Stimulated activated naive CD8-positive, alpha-beta T cell treated with anti-CD3 and anti-CD28 coated beads, Interleukin-15, Interleukin-2, amounts not matched to agents 100 ng/mL and 50 ng/mL, for 24 hours (primary cell): ENCODE data around the gene CFAP91.
"Not testable (repeated sequence)": the region's sequence is repeated elsewhere in the genome, so short reads cannot be mapped to it uniquely, and the experiment has no call there.

Source experiments
- H3K27ac Mint-ChIP-seq: one replicate; pipeline ENCODE4 v1.8.0; 2021; ENCODE audit warnings: mild to moderate bottlenecking, mixed read lengths
- H3K27me3 Mint-ChIP-seq: one replicate; pipeline ENCODE4 v1.8.0; 2021; ENCODE audit warnings: mixed read lengths
- H3K36me3 Mint-ChIP-seq: one replicate; pipeline ENCODE4 v1.8.0; 2021; ENCODE audit warnings: low read depth, mixed read lengths
- H3K4me1 Mint-ChIP-seq: one replicate; pipeline ENCODE4 v1.8.0; 2021; ENCODE audit warnings: low read depth, mixed read lengths
- H3K4me3 Mint-ChIP-seq: one replicate; pipeline ENCODE4 v1.8.0; 2021; ENCODE audit warnings: mild to moderate bottlenecking, mixed read lengths
- H3K9me3 Mint-ChIP-seq: one replicate; pipeline ENCODE4 v1.8.0; 2021; ENCODE audit warnings: mixed read lengths

Gene CFAP91

DNA sequence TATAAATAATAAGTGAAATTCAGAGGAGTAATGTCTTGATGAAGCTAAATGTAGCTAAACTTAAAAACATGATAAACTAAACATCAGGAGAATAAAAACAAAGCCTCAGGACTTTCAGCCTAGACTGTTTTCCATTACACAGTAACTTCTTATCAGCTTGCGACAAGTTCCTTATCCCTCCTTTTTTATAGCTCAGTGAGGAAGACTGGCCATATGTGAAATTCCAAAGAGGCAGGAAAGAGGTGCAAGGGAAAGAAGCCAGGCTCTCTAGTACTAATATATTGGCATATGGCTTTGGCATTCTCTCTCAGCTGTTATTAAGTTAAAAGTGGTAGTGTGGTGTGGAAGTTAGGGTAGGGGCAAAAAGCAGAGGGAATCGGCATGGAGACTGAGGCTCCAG is 30.0 kb upstream of the CFAP91 start:
- H3K36me3 Mint-ChIP-seq = peaks cover 58% of the 10 kb centered on the region

DNA sequence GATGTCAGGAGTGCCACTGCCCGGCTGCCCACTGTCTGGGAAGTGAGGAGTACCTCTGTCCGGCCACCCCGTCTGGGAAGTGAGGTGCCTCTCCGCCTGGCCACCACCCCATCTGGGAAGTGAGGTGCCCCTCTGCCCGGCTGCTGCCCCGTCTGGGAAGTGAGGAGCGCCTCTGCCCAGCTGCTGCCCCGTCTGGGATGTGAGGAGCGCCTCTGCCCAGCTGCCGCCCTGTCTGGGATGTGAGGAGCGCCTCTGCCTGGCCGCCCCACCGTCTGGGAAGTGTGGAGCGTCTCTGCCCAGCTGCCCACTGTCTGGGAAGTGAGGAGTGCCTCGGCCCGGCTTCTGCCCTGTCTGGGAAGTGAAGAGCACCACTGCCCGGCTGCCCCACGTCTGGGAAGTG is 28.9 kb upstream of the CFAP91 start:
- peaks cover 51% of the 10 kb centered on the region for H3K4me1 Mint-ChIP-seq
- no peaks in the 10 kb centered on the region for H3K27me3 Mint-ChIP-seq
- H3K36me3 Mint-ChIP-seq = peaks cover 53% of the 10 kb centered on the region
- no peak overlapping the region for H3K4me3 Mint-ChIP-seq
- H3K9me3 Mint-ChIP-seq = no peaks in the 10 kb centered on the region
- no peak overlapping the region for H3K27ac Mint-ChIP-seq

More for the DNA sequence above, 30.0 kb upstream of the CFAP91 start:
- Mint-ChIP-seq H3K4me3 (no peak overlapping the region), H3K4me1 (peaks cover 49% of the 10 kb centered on the region), H3K9me3 (no peaks in the 10 kb centered on the region), H3K27ac (no peak overlapping the region), H3K27me3 (no peaks in the 10 kb centered on the region)

DNA sequence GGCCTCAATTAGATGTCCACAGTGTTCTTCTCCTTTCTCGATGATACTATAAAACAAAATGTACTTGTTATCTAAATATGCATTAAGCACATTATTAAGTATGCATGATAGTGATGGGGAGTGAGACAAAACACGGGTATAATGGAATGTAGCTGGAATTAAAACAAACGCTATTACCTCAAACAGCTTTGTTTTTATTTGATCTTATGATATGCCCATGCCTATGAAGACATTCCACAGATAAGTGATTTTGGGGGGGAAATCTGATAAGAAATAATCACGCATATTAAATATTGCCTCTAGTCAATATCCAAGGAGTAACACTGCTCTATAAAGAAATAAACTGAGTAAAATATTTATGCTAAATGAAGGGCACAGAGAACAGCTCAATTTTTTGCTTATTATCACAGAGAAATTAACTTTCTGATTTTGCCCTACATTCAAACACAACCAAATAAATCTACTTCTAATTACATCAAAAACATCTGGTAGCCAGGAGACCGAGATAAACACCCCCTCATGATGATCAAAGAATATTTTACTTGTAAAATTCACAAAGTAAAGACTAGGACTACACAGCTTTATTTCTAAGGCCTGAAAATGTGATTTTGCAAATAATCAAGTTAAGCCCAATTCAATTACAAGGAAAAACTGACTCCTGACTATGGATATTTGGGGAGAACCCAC is 27.5 kb upstream of the CFAP91 start:
- Mint-ChIP-seq H3K36me3 (peaks cover 38% of the 10 kb centered on the region), H3K27ac (peak overlapping the region; percentile 61), H3K27me3 (no peaks in the 10 kb centered on the region), H3K9me3 (no peaks in the 10 kb centered on the region), H3K4me1 (peaks cover 45% of the 10 kb centered on the region), H3K4me3 (peak overlapping the region; percentile 98)

DNA sequence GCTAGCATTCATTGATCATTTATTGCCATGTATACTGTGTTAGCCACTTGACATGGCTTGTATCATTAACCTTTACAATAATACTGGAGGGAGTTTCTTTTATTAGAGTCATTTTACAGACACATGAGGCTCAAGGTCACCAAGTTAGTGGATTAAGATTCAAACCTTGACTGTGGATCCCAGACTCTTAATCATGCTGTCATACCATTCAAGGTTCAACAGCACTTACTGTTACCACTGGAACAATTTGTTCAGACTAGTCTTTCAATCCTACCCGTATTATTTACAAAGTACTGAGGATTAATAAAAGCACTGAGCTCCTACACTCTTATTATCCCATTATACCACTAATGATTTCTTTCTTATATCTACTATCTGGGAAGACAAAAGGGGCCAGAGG is 26.8 kb upstream of the CFAP91 start:
- H3K9me3 Mint-ChIP-seq = no peaks in the 10 kb centered on the region
- H3K27me3 Mint-ChIP-seq = no peaks in the 10 kb centered on the region
- H3K27ac Mint-ChIP-seq = peak overlapping the region; percentile 90
- H3K36me3 Mint-ChIP-seq = peaks cover 34% of the 10 kb centered on the region
- H3K4me1 Mint-ChIP-seq = peaks cover 42% of the 10 kb centered on the region
- peak overlapping the region; percentile 98 for H3K4me3 Mint-ChIP-seq

DNA sequence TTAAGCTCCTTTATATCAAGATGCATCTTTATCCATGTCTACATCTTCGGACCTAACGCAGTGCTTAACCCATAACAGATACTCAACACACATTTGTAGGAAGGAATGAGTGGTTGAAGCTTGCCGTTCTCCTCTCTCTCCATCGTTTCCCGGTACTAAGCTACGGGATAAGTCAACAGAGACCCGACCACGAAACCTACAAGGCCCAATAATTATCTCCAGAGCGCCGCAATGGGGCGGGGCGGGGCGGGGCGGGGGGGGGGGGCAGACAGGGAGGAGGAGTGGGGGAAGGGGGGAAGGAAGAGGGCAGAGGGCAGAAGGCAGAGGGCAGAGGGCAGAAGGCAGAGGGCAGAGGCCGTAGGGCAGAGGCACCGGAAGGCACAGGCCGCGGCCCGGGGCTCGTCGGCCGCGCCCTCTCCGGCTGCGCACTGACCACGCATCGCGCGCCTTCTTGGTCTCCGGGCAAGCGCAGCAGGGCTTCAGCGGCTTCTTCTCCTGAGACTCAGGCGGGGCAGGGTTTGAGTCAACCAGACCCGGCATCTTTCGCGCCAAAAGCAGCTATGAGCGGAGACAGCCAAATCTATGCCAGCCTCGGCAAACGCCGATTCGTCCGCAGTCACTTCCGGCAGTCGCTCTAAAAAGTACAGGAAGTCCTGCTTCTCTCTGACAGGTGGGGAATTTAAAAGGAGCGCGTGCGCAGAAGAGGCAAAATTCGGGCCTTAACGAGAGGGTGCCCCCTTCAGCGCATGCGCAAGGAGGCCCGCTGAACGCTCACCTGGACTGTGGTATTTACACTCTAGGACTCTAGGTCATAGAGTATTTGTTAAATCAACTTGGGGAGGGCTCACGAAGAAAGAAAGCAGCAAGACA is 25.8 kb upstream of the CFAP91 start, which contains the start of gene COX17:
TSS of gene COX17 (minus strand) at position 636 of the 870 bp plus-strand sequence. CDS start at position 540, 96 bp downstream.
- Mint-ChIP-seq H3K9me3 (no peaks in the 10 kb centered on the region), H3K4me1 (peaks cover 40% of the 10 kb centered on the region), H3K27ac (peak within 1 kb of the TSS; percentile 90), H3K4me3 (peak within 1 kb of the TSS; percentile 98), H3K27me3 (no peaks in the 10 kb centered on the region), H3K36me3 (peaks cover 25% of the 10 kb centered on the region)

DNA sequence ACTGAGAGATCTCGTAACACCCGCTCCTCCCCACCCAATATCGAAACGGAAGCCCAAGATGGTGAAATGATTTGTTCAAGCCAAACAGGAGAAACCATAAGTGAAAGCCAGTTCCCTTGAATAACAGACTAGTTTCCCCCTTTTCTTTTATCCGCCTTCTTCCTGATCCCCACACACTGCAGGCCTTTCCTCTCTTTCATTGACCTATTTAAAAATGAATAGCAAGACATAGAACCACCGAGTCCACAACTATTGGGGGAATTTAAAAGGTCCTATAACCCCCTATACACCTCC is 25.2 kb upstream of the CFAP91 start:
- H3K4me3 Mint-ChIP-seq = peak overlapping the region; percentile 98
- peaks cover 36% of the 10 kb centered on the region for H3K4me1 Mint-ChIP-seq
- H3K36me3 Mint-ChIP-seq = peaks cover 21% of the 10 kb centered on the region

DNA sequence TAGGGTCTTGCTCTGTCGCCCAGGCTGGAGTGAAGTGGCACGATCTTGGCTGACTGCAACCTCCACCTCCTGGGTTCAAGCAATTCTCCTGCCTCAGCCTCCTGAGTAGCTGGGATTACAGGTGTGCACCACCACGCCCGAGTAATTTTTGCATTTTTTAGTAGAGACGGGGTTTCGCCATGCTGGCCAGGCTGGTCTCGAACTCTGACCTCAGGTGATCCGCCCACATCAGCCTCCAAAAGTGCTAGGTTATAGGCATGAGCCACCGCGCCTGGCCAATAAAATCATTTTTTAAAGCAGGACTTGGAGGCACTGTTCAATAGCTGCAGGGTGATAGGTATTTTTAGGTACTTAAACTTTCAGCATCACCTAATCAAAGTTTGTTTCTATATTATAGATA is 24.6 kb upstream of the CFAP91 start:
- H3K4me3 Mint-ChIP-seq, H3K27me3 Mint-ChIP-seq, H3K9me3 Mint-ChIP-seq, H3K27ac Mint-ChIP-seq: not testable (repeated sequence)
- Mint-ChIP-seq H3K4me1 (peaks cover 32% of the 10 kb centered on the region), H3K36me3 (peaks cover 21% of the 10 kb centered on the region)

More for the DNA sequence above, 25.2 kb upstream of the CFAP91 start:
- Mint-ChIP-seq H3K9me3 (no peaks in the 10 kb centered on the region), H3K27ac (peak overlapping the region; percentile 90), H3K27me3 (no peaks in the 10 kb centered on the region)

DNA sequence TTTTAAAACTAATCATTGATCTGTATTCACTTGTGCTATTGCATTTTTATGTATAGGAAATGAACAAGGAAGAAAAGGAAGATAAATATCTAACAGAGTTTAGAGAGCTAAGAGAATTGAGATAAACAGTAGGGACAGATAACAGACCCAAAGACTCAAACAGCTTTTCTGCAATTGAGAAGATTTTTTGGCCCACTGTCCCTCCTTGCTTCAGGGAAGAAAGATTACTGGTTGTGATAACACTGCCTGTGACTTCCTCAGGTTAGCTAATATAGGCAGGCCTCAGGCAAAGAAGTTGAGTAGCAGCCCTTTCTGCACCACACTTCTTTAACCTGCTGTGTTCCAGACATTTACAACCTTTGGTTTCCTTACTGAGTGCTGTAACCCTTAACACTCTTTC is 22.9 kb upstream of the CFAP91 start:
- no peaks in the 10 kb centered on the region for H3K27me3 Mint-ChIP-seq
- peaks cover 4% of the 10 kb centered on the region for H3K36me3 Mint-ChIP-seq
- peaks cover 26% of the 10 kb centered on the region for H3K4me1 Mint-ChIP-seq
- H3K4me3 Mint-ChIP-seq = no peak overlapping the region
- no peaks in the 10 kb centered on the region for H3K9me3 Mint-ChIP-seq
- no peak overlapping the region for H3K27ac Mint-ChIP-seq

DNA sequence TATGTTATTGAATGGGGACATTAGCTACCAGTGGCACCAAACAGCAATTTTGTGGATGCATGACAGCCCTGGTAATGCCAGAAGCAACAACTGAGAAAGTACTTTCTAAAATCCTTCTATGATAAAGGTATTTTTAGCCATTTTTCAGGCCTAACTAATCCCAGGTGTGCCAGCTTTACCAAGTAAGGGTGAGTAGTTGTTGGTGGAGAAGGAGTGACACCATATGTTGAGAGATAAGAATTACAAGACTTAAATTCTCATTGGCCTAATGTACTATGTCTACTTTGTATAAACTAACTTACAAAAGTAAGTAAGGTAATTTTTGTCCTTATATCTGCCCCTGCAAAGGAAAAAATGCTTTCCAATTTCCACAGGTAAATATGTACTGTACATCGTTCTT is 21.5 kb upstream of the CFAP91 start:
- Mint-ChIP-seq H3K4me1 (peaks cover 12% of the 10 kb centered on the region), H3K27ac (no peak overlapping the region), H3K4me3 (no peak overlapping the region), H3K36me3 (no peaks in the 10 kb centered on the region), H3K9me3 (no peaks in the 10 kb centered on the region), H3K27me3 (no peaks in the 10 kb centered on the region)

DNA sequence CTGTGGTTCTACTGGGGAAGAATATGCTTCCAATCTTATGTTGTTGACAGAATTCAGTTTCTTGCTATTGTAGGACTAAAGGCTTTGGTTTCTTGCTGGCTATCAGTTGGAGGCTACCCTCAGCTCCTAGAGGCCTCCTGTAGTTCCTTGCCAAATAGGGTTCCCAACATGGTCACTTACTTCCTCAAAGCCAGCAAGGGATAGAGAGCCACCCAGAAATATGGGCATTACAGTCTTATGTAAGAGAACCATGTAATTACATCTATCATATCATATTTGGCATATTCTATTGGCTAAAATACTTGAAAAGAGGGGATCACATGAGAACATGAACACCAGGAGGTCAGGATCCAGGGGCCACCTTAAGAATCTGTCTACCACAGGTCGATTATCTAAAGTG is 19.4 kb upstream of the CFAP91 start:
- Mint-ChIP-seq H3K27ac (no peak overlapping the region), H3K36me3 (no peaks in the 10 kb centered on the region), H3K4me1 (no peaks in the 10 kb centered on the region), H3K9me3 (peaks cover 6% of the 10 kb centered on the region), H3K27me3 (peaks cover 8% of the 10 kb centered on the region), H3K4me3 (no peak overlapping the region)

DNA sequence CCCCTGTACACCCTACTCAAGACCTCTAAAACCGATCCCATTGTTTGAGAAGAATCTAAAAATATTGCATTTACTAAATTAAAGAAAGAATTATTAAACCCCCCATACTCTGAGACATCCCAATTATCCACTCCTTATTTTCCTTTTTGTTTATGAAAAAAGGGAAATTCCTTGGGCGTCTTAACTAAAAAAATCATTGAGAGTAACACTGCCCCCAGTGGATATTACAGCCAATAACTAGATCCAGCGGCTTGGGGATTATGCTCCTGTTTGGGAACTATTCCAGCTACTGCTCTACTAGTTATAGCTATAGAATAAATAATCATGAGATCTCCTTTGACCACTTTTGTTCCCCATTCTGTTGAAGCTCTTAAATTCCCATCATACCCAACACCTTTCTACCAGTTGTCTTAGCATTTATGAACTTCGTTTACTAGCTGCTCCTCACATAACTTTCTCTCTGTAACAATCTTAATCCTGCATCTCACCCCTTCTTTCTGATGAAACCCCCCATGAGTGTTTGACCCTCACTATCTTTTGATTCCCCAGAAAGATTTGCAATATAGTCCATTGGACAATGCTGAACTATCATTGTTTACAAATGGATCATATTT is 12.7 kb upstream of the CFAP91 start:
- Mint-ChIP-seq H3K4me3 (no peak overlapping the region), H3K4me1 (no peaks in the 10 kb centered on the region), H3K9me3 (peaks cover 6% of the 10 kb centered on the region), H3K27me3 (peaks cover 12% of the 10 kb centered on the region), H3K27ac (no peak overlapping the region), H3K36me3 (no peaks in the 10 kb centered on the region)

DNA sequence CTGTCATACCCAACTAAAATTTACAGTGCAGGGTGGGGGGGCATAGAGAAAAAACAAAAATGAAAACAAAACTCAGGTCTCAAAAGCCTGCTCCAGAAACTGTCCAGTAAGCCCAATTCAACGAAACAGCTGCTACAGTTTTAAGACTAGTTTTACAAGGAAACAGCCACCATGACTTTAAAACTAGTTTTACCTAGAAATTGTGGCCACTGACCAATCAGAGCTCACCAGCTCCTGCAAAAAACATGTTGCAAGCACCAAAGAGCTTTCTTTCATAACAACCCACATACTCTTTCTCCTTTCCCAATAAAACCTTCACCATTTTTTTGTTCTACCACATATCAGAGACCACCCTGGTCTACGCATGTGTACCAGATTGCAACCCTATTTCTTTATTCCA is 7.3 kb upstream of the CFAP91 start:
- H3K4me1 Mint-ChIP-seq = peaks cover 13% of the 10 kb centered on the region
- H3K4me3 Mint-ChIP-seq = no peak overlapping the region
- H3K36me3 Mint-ChIP-seq = no peaks in the 10 kb centered on the region
- peaks cover 5% of the 10 kb centered on the region for H3K9me3 Mint-ChIP-seq
- H3K27ac Mint-ChIP-seq = no peak overlapping the region
- H3K27me3 Mint-ChIP-seq = peaks cover 4% of the 10 kb centered on the region

DNA sequence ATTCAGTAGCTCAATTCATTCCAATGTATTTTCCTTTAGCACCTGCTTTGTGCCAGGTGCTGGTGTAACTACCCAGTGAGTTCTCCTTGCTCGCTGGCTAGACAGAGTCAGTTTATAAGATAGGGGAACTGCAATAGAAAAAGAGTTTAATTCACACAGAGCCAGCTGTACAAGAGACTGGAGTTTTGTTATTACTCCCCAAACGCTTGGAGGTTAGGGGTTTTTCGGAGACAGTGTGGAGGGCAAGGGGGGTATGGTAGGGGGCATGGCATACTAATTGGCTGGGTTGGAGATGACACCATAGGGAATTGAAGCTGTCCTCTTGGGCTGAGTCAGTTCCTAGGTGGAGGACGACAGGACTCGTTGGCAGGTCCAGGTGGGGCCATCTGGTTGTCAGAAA is 5.4 kb upstream of the CFAP91 start:
- Mint-ChIP-seq H3K27me3 (peaks cover 4% of the 10 kb centered on the region), H3K4me1 (peaks cover 32% of the 10 kb centered on the region), H3K36me3 (peaks cover 4% of the 10 kb centered on the region), H3K9me3 (peaks cover 11% of the 10 kb centered on the region), H3K27ac (peak overlapping the region; percentile 31), H3K4me3 (no peak overlapping the region)

DNA sequence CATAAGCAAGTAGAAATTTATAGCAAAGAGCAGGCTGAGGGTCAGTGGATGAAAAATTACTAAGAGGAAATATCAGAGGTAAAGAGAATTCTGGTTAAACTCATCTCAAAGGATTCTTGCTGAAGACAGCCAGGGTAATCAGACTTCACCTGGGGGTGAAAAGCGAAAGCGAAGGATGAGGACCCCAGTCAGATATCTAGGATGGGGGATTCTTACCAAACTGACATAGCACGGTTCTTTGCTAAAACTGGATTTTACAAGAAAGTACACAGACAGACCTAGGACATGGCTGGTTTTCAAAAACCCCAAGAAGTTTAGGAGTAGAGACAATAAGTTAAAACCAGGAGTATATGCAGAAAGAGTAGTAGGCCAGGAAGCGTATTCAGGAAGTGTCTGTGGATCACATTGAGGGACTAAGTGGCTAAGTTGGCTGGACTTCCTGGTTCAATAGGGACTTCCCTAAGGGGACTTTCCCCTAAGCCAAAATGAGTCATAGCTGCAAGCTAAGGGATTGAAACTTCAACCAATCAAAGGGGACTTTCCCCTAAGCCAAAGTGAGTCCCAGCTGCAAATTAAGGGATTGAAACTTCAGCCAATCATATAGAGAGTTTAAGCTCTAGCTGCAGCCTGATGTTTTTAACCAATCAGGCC is 2.4 kb upstream of the CFAP91 start:
- Mint-ChIP-seq H3K9me3 (peaks cover 11% of the 10 kb centered on the region), H3K4me3 (peak overlapping the region; percentile 38), H3K36me3 (peaks cover 4% of the 10 kb centered on the region), H3K4me1 (peaks cover 45% of the 10 kb centered on the region), H3K27me3 (peaks cover 9% of the 10 kb centered on the region), H3K27ac (peak overlapping the region; percentile 88)
